ENCODE data around the gene FGF7. TPM values are rescaled to one million over a fixed set of nuclear protein-coding genes. Genes with fewer than 3 reads are reported as not detected.
"Not testable (repeated sequence)": the region's sequence is repeated elsewhere in the genome, so short reads cannot be mapped to it uniquely, and the experiment has no call there.

The FGF7 gene
- total RNA-seq, 5 donors from 2014 or later (not counting 1 experiment from before 2014, with no cell fraction given), result 0.19 to 0.46 (median 0.20) TPM; not detected in 2

- H3K36me3 Mint-ChIP-seq; H3K27ac Mint-ChIP-seq; H3K4me1 Mint-ChIP-seq; H3K36me3 ChIP-seq (ENCODE audit: control insufficient read depth in 2 of 2, extremely low read depth in 1 of 2, insufficient read depth in 1 of 2, low read length in 1 of 2); POLR2A ChIA-PET; H3K27me3 ChIP-seq (replicated peaks in 1 of 2; ENCODE audit: control insufficient read depth in 2 of 2, extremely low read depth in 1 of 2, insufficient read depth in 2 of 2, low read length in 1 of 2); H3K27me3 Mint-ChIP-seq; H3K4me3 Mint-ChIP-seq; ATAC-seq (replicated peaks in 1 of 4); H3K9me3 ChIP-seq; H3K9me3 Mint-ChIP-seq; H3K4me1 ChIP-seq (ENCODE audit: control insufficient read depth in 1 of 2, extremely low read depth in 1 of 2, insufficient read depth in 2 of 2, low read length in 2 of 2); H3K4me3 ChIP-seq (ENCODE audit: control insufficient read depth in 1 of 2, extremely low read depth in 1 of 2, low read length in 1 of 2); H3K27ac ChIP-seq (ENCODE audit: low read length); DNase-seq; CTCF ChIA-PET: not testable (repeated sequence)
- WGBS (ENCODE audit: insufficient coverage), result 86% methylated on average over 1 of the region's 4 CpGs
Measured at GRCh38 chr15:49512739-49513138, 89.7 kb downstream of the FGF7 start.

GRCh38 chr15:49521802-49522201 lies 98.8 kb downstream of the FGF7 start:
- ATAC-seq (replicated peaks in 1 of 4) (no peak), DNase-seq (no peak)
- Histone ChIP-seq H3K36me3 (ENCODE audit: control insufficient read depth in 2 of 2, extremely low read depth in 1 of 2, insufficient read depth in 1 of 2, low read length in 1 of 2) (no peaks in the 10 kb centered on the region), H3K4me3 (ENCODE audit: control insufficient read depth in 1 of 2, extremely low read depth in 1 of 2, low read length in 1 of 2) (no peak overlapping the region), H3K27ac (ENCODE audit: low read length) (no peak overlapping the region), H3K9me3 (no peaks in the 10 kb centered on the region), H3K4me1 (ENCODE audit: control insufficient read depth in 1 of 2, extremely low read depth in 1 of 2, insufficient read depth in 2 of 2, low read length in 2 of 2) (no peaks in the 10 kb centered on the region), H3K27me3 (replicated peaks in 1 of 2; ENCODE audit: control insufficient read depth in 2 of 2, extremely low read depth in 1 of 2, insufficient read depth in 2 of 2, low read length in 1 of 2) (no peaks in the 10 kb centered on the region)
- POLR2A ChIA-PET, result no interaction called here
- Mint-ChIP-seq H3K27me3 (peaks cover 0 to 7% of the 10 kb centered on the region in 2 donors), H3K27ac (no peak overlapping the region), H3K9me3 (peaks cover 19 to 41% (median 26%) of the 10 kb centered on the region in 3 donors), H3K4me3 (no peak overlapping the region), H3K36me3 (peaks cover 5% of the 10 kb centered on the region), H3K4me1 (no peaks in the 10 kb centered on the region)
- 56% methylated on average over 2 of the region's 3 CpGs for WGBS (ENCODE audit: insufficient coverage)
- CTCF ChIA-PET, result no interaction called here

- no peak for DNase-seq
- H3K27me3 Mint-ChIP-seq, result peaks cover 0 to 4% of the 10 kb centered on the region in 2 donors
- no CpG with 5 or more reads among the region's 4 CpGs for WGBS (ENCODE audit: insufficient coverage)
- Histone ChIP-seq H3K36me3 (ENCODE audit: control insufficient read depth in 2 of 2, extremely low read depth in 1 of 2, insufficient read depth in 1 of 2, low read length in 1 of 2) (no peaks in the 10 kb centered on the region), H3K4me1 (ENCODE audit: control insufficient read depth in 1 of 2, extremely low read depth in 1 of 2, insufficient read depth in 2 of 2, low read length in 2 of 2) (no peaks in the 10 kb centered on the region), H3K4me3 (ENCODE audit: control insufficient read depth in 1 of 2, extremely low read depth in 1 of 2, low read length in 1 of 2) (no peak overlapping the region), H3K9me3 (no peaks in the 10 kb centered on the region), H3K27ac (ENCODE audit: low read length) (no peak overlapping the region), H3K27me3 (replicated peaks in 1 of 2; ENCODE audit: control insufficient read depth in 2 of 2, extremely low read depth in 1 of 2, insufficient read depth in 2 of 2, low read length in 1 of 2) (no peaks in the 10 kb centered on the region)
- H3K27ac Mint-ChIP-seq, result no peak overlapping the region
- H3K4me1 Mint-ChIP-seq, result no peaks in the 10 kb centered on the region
- ATAC-seq (replicated peaks in 1 of 4), result no peak
- no peaks in the 10 kb centered on the region for H3K36me3 Mint-ChIP-seq
- H3K9me3 Mint-ChIP-seq, result peaks cover 6 to 24% (median 16%) of the 10 kb centered on the region in 3 donors
- POLR2A ChIA-PET, result no interaction called here
- CTCF ChIA-PET, result no interaction called here
- no peak overlapping the region for H3K4me3 Mint-ChIP-seq
Measured at GRCh38 chr15:49528289-49528688, 105.2 kb downstream of the FGF7 start.

GRCh38 chr15:49530092-49530491 lies 107.0 kb downstream of the FGF7 start:
- Histone ChIP-seq H3K4me1 (ENCODE audit: control insufficient read depth in 1 of 2, extremely low read depth in 1 of 2, insufficient read depth in 2 of 2, low read length in 2 of 2) (no peaks in the 10 kb centered on the region), H3K27ac (ENCODE audit: low read length) (no peak overlapping the region), H3K4me3 (ENCODE audit: control insufficient read depth in 1 of 2, extremely low read depth in 1 of 2, low read length in 1 of 2) (no peak overlapping the region), H3K36me3 (ENCODE audit: control insufficient read depth in 2 of 2, extremely low read depth in 1 of 2, insufficient read depth in 1 of 2, low read length in 1 of 2) (no peaks in the 10 kb centered on the region), H3K27me3 (replicated peaks in 1 of 2; ENCODE audit: control insufficient read depth in 2 of 2, extremely low read depth in 1 of 2, insufficient read depth in 2 of 2, low read length in 1 of 2) (no peaks in the 10 kb centered on the region), H3K9me3 (peaks cover 4% of the 10 kb centered on the region)
- ChIA-PET CTCF (no interaction called here), POLR2A (no interaction called here)
- DNase-seq (no peak), ATAC-seq (replicated peaks in 1 of 4) (no peak)
- Mint-ChIP-seq H3K27ac (no peak overlapping the region), H3K4me3 (no peak overlapping the region), H3K9me3 (peaks cover 7 to 33% (median 14%) of the 10 kb centered on the region in 3 donors), H3K27me3 (peaks cover 4% of the 10 kb centered on the region in 2 donors), H3K36me3 (no peaks in the 10 kb centered on the region), H3K4me1 (no peaks in the 10 kb centered on the region)
- no CpG with 5 or more reads among the region's 1 CpG for whole genome bisulfite sequencing (ENCODE audit: insufficient coverage)

Other genes starting within 250 kb of the FGF7 start
- gene FAM227B, start 197.6 kb downstream of the FGF7 start, total RNA-seq, result 10 to 100 TPM in 1 of 5 donors, 1 to 10 TPM in 4; 4.7 to 11.2 (median 8.0) TPM
- gene DTWD1, start 197.8 kb downstream of the FGF7 start, total RNA-seq, result 10 to 100 TPM; 15.0 to 22.7 (median 19.6) TPM

Measured in T-cell (primary cell).